ENCODE results near the gene MYO1B. TPM values are rescaled to one million over a fixed set of nuclear protein-coding genes. Genes with fewer than 3 reads are reported as not detected.
A peak's percentile ranks its signal among the peaks of the same experiment; 100 is the strongest.

The MYO1B gene
- total and polyA plus RNA-seq, 8 donors = 28.6 to 102 (median 54.7) TPM

DNA sequence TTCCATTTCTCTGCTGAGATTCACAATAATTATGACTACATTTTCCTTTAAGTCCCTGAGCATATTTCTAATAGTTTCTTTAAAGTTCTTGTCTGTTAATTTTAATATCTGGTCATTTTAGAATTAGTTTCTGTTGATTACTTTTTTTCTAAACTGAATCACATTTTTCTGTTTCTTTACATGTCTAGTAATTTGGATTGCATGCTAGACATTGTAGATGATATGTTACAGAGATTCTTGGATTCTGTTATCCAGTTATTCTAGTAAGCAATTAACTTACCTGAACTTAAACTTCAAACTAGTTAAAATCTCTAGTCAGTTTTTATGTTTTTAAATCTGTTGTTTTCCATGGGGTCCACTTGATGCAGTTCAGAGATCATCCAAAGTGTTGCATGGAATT, 214.0 kb downstream of the MYO1B start:
- H3K36me3 ChIP-seq = no peaks in the 10 kb centered on the region
- ATAC-seq (no peak), FAIRE-seq (no peak), DNase-seq (no peak)
- H3K27ac ChIP-seq = no peak overlapping the region
- TF ChIP-seq, protein P1, sequence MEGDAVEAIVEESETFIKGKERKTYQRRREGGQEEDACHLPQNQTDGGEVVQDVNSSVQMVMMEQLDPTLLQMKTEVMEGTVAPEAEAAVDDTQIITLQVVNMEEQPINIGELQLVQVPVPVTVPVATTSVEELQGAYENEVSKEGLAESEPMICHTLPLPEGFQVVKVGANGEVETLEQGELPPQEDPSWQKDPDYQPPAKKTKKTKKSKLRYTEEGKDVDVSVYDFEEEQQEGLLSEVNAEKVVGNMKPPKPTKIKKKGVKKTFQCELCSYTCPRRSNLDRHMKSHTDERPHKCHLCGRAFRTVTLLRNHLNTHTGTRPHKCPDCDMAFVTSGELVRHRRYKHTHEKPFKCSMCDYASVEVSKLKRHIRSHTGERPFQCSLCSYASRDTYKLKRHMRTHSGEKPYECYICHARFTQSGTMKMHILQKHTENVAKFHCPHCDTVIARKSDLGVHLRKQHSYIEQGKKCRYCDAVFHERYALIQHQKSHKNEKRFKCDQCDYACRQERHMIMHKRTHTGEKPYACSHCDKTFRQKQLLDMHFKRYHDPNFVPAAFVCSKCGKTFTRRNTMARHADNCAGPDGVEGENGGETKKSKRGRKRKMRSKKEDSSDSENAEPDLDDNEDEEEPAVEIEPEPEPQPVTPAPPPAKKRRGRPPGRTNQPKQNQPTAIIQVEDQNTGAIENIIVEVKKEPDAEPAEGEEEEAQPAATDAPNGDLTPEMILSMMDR (IDR thresholded peaks at IDR 0.05) = no peak
- no peak overlapping the region for H3K4me3 ChIP-seq
- peaks cover 13 to 23% (median 21%) of the 10 kb centered on the region in 3 donors for H3K4me1 ChIP-seq
- intact Hi-C loops (cut with DNase I) = no loop called here
- H3K9me3 ChIP-seq = no peaks in the 10 kb centered on the region
- no peaks in the 10 kb centered on the region for H3K27me3 ChIP-seq

DNA sequence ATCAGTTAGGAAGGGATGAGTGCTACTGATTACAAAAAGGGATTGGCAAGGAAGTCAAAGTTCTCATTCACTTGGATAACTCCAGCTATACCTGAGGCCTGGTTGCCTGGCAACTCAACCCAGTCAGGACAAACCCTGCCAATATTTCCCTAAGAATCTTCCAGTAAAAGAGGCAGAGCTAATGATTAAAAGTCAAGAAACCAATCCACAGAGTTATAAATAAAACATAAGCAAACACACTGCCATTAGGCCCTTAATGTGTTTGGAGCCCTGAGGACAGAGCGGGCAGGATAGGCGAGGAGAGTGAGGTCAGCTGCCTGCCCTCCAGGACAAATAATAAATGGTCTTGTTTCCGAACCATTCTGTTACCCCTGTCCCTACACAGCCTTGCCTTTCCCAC, 217.2 kb downstream of the MYO1B start:
- Histone ChIP-seq H3K36me3 (no peaks in the 10 kb centered on the region), H3K27ac (peak overlapping the region; percentile 3 to 83 (median 64)), H3K4me3 (no peak overlapping the region), H3K4me1 (peaks cover 19 to 42% (median 37%) of the 10 kb centered on the region in 3 donors), H3K9me3 (no peaks in the 10 kb centered on the region), H3K27me3 (no peaks in the 10 kb centered on the region)
- intact Hi-C loops (cut with DNase I) = no loop called here
- TF ChIP-seq, protein P1 (IDR thresholded peaks at IDR 0.05) = no peak
- DNase-seq = peak in 4 of 6 donors; percentile 48 to 76 (median 74)
- peak; percentile 73 to 90 (median 82) for ATAC-seq
- 12 to 22% methylated on average over 3 of the region's 3 CpGs for WGBS, 2 donors
- no peak for FAIRE-seq

DNA sequence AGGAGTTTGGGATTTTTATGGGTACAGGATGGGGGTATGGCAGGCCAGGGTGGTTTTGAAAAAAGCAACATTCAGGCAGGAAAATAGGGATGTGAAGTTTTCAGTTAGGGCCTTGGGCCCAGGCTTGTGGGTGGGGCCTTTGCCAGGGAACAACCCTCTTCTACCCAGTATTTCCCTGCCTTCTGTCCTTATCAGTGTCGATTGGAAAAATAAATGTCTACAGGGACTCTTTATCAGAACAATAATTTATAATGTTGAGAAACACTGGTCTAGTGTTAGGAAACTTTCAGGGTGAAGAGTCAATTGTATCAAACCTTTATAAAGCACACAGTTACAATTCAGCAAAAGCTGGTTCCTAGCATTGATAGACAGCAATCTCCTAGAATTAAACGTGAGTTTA, 218.6 kb downstream of the MYO1B start:
- FAIRE-seq (no peak), ATAC-seq (peak; percentile 57 to 73 (median 60)), DNase-seq (peak in 4 of 6 donors; percentile 24 to 65 (median 50))
- TF ChIP-seq, protein P1 (IDR thresholded peaks at IDR 0.05) = no peak
- Histone ChIP-seq H3K36me3 (no peaks in the 10 kb centered on the region), H3K27me3 (no peaks in the 10 kb centered on the region), H3K9me3 (no peaks in the 10 kb centered on the region), H3K4me1 (peaks cover 26 to 47% (median 45%) of the 10 kb centered on the region in 3 donors), H3K27ac (peak overlapping the region; percentile 13 to 83 (median 64)), H3K4me3 (no peak overlapping the region)
- intact Hi-C loops (cut with DNase I) = no loop called here
- WGBS, 2 donors = 10 to 11% methylated on average over 2 of the region's 2 CpGs

GRCh38 chr2:191465766-191466420, 220.7 kb downstream of the MYO1B start:
- intact Hi-C loops (cut with DNase I) = no loop called here
- no peaks in the 10 kb centered on the region for H3K27me3 ChIP-seq
- ATAC-seq = no peak
- peak overlapping the region in 2 of 4 donors; percentile 28 to 65 for H3K27ac ChIP-seq
- no peak overlapping the region for H3K4me3 ChIP-seq
- H3K4me1 ChIP-seq = peaks cover 31 to 58% (median 58%) of the 10 kb centered on the region in 3 donors
- 87 to 89% methylated on average over 3 of the region's 3 CpGs for WGBS, 2 donors
- TF ChIP-seq, protein P1 (IDR thresholded peaks at IDR 0.05) = no peak
- no peak for FAIRE-seq
- no peaks in the 10 kb centered on the region for H3K9me3 ChIP-seq
- DNase-seq = no peak
- no peaks in the 10 kb centered on the region for H3K36me3 ChIP-seq

DNA sequence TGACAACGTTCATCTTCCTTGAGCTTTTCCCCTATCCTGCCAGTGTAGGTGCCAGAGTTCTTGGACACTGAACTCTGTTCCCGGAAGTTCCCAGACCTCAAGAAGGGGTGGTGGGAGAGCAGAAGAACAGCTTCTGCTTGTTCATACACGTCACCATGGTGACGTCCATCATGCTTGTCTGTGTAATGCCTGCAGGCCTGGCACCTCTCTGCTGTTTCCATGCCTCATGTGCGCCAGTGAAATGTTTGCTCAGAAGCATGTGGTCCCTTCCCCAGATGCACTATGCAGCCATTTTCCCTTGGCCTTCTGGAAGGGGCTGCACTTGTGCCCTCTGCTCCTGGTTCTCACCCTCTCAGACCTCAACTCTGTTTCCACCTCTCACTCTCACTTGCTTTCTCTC, 221.9 kb downstream of the MYO1B start:
- Histone ChIP-seq H3K27ac (peak overlapping the region; percentile 46 to 65 (median 54)), H3K4me3 (no peak overlapping the region), H3K4me1 (peaks cover 31 to 59% (median 56%) of the 10 kb centered on the region in 3 donors), H3K36me3 (no peaks in the 10 kb centered on the region), H3K27me3 (no peaks in the 10 kb centered on the region), H3K9me3 (no peaks in the 10 kb centered on the region)
- ATAC-seq (peak; percentile 63 to 82 (median 75)), DNase-seq (peak; percentile 66 to 88 (median 78)), FAIRE-seq (no peak)
- intact Hi-C loops (cut with DNase I) = no loop called here
- WGBS, 2 donors = 38 to 45% methylated on average over 5 of the region's 5 CpGs
- TF ChIP-seq, protein P1 (IDR thresholded peaks at IDR 0.05) = no peak
